ENCODE measurements around the gene PEX11B.

GRCh38 chr1:145956781-145957442 lies 38.4 kb upstream of the PEX11B start:
- TF ChIP-seq POLR2A (IDR thresholded peaks at IDR 0.05; ENCODE audit: low read length) (no peak), GATA1 (IDR thresholded peaks at IDR 0.05; ENCODE audit: low read depth, low read length) (no peak)
